Measurements from ENCODE around the gene ROR1.

DNA sequence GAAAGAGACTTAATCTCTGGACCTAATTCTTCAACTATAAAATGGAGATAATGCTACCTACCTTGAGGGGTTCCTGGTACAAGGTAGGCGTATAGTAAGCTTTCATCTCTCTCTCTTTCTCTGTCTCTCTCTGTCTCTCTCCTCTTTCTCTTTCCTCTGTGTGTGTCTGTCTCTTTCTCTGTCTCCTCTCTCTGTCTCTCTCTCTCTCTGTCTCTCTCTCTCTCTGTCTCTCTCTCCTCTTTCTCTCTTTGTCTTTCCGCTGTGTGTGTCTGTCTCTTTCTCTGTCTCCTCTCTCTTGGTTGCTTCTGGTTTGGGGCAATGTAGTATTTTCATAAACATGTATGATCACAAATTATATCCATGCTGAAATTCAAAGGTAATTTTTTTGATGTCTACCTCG is 353.5 kb downstream of the ROR1 start:
- TF ChIP-seq RAD21 (IDR thresholded peaks at IDR 0.05; ENCODE audit: low read length) (no peak), POLR2AphosphoS5 (IDR thresholded peaks at IDR 0.05; ENCODE audit: low read depth, low read length) (no peak), SIN3A (IDR thresholded peaks at IDR 0.05; ENCODE audit: borderline replicate concordance, low read depth, low read length) (no peak), GABPA (IDR thresholded peaks at IDR 0.05; ENCODE audit: low read depth) (no peak), YY1 (IDR thresholded peaks at IDR 0.05; ENCODE audit: low read depth) (no peak), EP300 (IDR thresholded peaks at IDR 0.05; ENCODE audit: borderline replicate concordance in 1 of 2, low read depth in 1 of 2, low read length in 1 of 2) (no peak)
- TF ChIP-seq, protein P1, sequence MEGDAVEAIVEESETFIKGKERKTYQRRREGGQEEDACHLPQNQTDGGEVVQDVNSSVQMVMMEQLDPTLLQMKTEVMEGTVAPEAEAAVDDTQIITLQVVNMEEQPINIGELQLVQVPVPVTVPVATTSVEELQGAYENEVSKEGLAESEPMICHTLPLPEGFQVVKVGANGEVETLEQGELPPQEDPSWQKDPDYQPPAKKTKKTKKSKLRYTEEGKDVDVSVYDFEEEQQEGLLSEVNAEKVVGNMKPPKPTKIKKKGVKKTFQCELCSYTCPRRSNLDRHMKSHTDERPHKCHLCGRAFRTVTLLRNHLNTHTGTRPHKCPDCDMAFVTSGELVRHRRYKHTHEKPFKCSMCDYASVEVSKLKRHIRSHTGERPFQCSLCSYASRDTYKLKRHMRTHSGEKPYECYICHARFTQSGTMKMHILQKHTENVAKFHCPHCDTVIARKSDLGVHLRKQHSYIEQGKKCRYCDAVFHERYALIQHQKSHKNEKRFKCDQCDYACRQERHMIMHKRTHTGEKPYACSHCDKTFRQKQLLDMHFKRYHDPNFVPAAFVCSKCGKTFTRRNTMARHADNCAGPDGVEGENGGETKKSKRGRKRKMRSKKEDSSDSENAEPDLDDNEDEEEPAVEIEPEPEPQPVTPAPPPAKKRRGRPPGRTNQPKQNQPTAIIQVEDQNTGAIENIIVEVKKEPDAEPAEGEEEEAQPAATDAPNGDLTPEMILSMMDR (IDR thresholded peaks at IDR 0.05) = no peak
- TF ChIP-seq, protein P2, sequence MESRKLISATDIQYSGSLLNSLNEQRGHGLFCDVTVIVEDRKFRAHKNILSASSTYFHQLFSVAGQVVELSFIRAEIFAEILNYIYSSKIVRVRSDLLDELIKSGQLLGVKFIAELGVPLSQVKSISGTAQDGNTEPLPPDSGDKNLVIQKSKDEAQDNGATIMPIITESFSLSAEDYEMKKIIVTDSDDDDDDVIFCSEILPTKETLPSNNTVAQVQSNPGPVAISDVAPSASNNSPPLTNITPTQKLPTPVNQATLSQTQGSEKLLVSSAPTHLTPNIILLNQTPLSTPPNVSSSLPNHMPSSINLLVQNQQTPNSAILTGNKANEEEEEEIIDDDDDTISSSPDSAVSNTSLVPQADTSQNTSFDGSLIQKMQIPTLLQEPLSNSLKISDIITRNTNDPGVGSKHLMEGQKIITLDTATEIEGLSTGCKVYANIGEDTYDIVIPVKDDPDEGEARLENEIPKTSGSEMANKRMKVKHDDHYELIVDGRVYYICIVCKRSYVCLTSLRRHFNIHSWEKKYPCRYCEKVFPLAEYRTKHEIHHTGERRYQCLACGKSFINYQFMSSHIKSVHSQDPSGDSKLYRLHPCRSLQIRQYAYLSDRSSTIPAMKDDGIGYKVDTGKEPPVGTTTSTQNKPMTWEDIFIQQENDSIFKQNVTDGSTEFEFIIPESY (IDR thresholded peaks at IDR 0.05; ENCODE audit: borderline replicate concordance, low read depth) = no peak
